NCI-H1092 (cell line): Measurements from ENCODE around the gene ABCC4.

Experiments used
- DNase-seq: peaks from one replicate; lab custom pipeline; 2025; lab: John Stamatoyannopoulos, UW

Gene ABCC4

GRCh38 chr13:95258619-95259194, 42.5 kb downstream of the ABCC4 start:
- DNase-seq = no peak

- DNase-seq = no peak
These were observed 43.2 kb downstream of the ABCC4 start for GRCh38 chr13:95258098-95258497.

- DNase-seq = no peak
These were observed 45.2 kb downstream of the ABCC4 start for GRCh38 chr13:95256091-95256490.

- no peak for DNase-seq
These were observed 46.0 kb downstream of the ABCC4 start for GRCh38 chr13:95255072-95255732.

- no peak for DNase-seq
These were observed 46.9 kb downstream of the ABCC4 start for GRCh38 chr13:95254339-95254738.

GRCh38 chr13:95253033-95253432, 48.2 kb downstream of the ABCC4 start:
- DNase-seq = no peak

GRCh38 chr13:95251641-95252040, 49.6 kb downstream of the ABCC4 start:
- DNase-seq = no peak

- DNase-seq = no peak
These were observed 50.3 kb downstream of the ABCC4 start for GRCh38 chr13:95250961-95251360.

- DNase-seq = no peak
These were observed 52.3 kb downstream of the ABCC4 start for GRCh38 chr13:95248953-95249352.

- no peak for DNase-seq
These were observed 53.4 kb downstream of the ABCC4 start for GRCh38 chr13:95247852-95248251.

- DNase-seq = no peak
These were observed 54.1 kb downstream of the ABCC4 start for GRCh38 chr13:95247171-95247570.

GRCh38 chr13:95246292-95247082, 54.8 kb downstream of the ABCC4 start:
- peak; percentile 70 for DNase-seq

GRCh38 chr13:95245071-95245470, 56.2 kb downstream of the ABCC4 start:
- no peak for DNase-seq

- no peak for DNase-seq
These were observed 58.0 kb downstream of the ABCC4 start for GRCh38 chr13:95243207-95243606.

GRCh38 chr13:95241321-95241720, 59.9 kb downstream of the ABCC4 start:
- DNase-seq = no peak

- no peak for DNase-seq
These were observed 62.0 kb downstream of the ABCC4 start for GRCh38 chr13:95239283-95239682.

- no peak for DNase-seq
These were observed 63.9 kb downstream of the ABCC4 start for GRCh38 chr13:95237310-95237870.

- no peak for DNase-seq
These were observed 64.5 kb downstream of the ABCC4 start for GRCh38 chr13:95236774-95237173.

GRCh38 chr13:95235974-95236373, 65.3 kb downstream of the ABCC4 start:
- no peak for DNase-seq

GRCh38 chr13:95235199-95235756, 66.0 kb downstream of the ABCC4 start:
- DNase-seq = peak; percentile 4

- DNase-seq = no peak
These were observed 67.0 kb downstream of the ABCC4 start for GRCh38 chr13:95234242-95234641.

- DNase-seq = peak; percentile 30
These were observed 68.1 kb downstream of the ABCC4 start for GRCh38 chr13:95233026-95233635.
